ENCODE measurements around the gene STARD13. TPM values are rescaled to one million over a fixed set of nuclear protein-coding genes. Genes with fewer than 3 reads are reported as not detected.
A peak's percentile ranks its signal among the peaks of the same experiment; 100 is the strongest.

STARD13 gene
- total RNA-seq, 1 experiment from 2014 or later, result 9.4 TPM

- peak; percentile 62 for DNase-seq (ENCODE audit: low read depth)
Observed at GRCh38 chr13:33276570-33276969, 9.0 kb downstream of the STARD13 start.

DNA sequence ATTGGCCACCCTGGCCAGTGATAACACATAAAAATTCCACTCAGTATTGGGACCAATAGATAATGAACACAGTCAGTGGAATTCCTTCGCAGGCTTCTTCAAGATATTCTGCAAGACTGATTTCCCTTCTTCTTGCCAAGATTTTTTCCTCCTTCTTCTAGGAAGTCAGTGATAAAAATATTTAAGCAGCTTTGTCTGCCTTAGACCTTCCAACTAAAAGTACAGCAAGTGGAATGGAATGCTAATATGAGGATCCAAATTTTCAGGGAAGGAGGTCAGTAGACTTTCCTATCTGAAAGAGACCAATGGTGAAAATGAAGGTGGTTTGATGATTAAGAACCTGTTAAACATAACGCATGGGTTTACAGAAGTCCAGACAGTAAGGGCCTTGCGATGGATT lies 9.6 kb downstream of the STARD13 start:
- DNase-seq (ENCODE audit: low read depth), result peak; percentile 77

- peak; percentile 86 for DNase-seq (ENCODE audit: low read depth)
Observed at GRCh38 chr13:33274264-33274663, 11.3 kb downstream of the STARD13 start.

- peak; percentile 55 for DNase-seq (ENCODE audit: low read depth)
Observed at GRCh38 chr13:33272531-33273124, 12.9 kb downstream of the STARD13 start.

- DNase-seq (ENCODE audit: low read depth), result no peak
Observed at GRCh38 chr13:33271759-33272158, 13.8 kb downstream of the STARD13 start.

DNA sequence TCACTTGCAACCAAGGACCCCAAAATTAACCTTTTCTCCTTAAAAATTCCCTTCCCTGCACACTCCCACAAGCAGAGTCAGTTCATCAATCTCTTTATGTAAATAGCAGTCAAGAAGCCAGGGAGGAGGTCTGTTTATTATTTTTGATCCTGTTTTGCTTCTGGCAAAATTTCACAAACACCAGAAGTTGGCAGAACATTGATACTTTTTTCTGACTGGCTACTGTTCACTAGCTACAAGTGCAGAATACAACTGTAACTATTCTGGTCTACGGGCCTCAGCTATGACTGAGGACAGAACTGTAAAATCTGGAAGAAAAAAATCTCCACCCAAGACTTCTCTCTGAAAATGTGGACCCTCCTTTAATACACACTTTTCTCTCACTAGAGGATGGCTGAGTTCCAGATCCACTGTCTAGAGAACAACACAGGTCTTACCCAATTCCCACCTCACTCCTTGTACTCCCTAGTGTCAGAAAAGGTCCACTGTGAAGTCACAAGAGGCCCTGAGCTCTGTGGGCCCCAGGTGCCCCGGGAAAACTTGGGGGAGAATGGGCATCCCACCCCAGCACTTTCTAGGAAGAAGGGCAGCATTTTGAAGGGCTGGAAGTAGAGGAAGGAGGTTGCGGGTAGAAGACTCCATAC lies 14.5 kb downstream of the STARD13 start:
- DNase-seq (ENCODE audit: low read depth), result peak; percentile 71

GRCh38 chr13:33265607-33266006 lies 19.9 kb downstream of the STARD13 start:
- no peak for DNase-seq (ENCODE audit: low read depth)

- peak; percentile 26 for DNase-seq (ENCODE audit: low read depth)
Observed at GRCh38 chr13:33265133-33265532, 20.4 kb downstream of the STARD13 start.

DNA sequence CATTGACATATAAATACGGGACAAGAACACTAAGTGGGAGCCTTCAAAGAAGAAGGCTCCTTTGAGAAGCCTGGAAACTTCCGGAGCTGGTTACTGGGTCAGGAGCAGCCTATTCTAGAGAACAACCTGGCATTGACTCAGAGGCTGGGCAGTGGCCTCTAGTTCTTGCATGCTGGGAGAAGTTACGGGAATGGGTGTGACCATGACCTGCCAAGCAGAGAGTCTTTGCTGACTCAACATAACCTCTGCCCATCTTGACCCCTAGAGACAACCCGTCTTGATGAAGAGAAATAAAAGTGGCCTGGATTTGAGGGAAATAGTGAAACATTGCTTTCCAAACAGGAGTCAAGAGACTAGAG lies 21.0 kb downstream of the STARD13 start:
- DNase-seq (ENCODE audit: low read depth), result peak; percentile 54

DNA sequence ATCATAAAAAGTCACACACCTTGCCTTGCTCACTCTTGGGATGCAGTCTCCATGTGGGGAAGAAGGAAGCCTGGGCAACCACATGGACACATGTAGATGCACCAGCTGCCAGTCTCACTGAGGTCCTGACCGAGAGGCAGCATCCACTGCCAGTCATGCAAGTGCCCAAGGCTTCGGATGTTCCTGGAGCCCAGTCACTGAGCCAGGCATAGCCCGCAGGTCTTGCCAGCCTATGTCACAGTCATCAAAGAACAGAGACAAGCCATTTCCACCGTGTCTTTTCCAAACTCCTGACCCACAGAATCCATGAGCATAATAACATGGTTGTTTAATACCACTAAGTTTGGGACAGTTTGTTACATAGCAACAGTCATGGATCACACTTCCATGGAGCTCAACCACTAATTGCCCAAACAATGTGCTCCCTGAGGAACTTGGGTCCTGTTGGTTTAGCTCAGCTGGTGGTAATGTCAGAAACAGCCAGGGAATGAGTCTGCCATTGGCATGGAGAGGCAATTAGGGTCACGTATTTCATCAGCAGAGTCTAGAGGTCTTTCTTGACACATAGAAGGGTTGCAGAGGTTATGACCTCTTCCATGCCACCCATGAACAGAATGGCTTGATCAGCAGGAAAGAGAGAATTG lies 21.5 kb downstream of the STARD13 start:
- peak; percentile 84 for DNase-seq (ENCODE audit: low read depth)

GRCh38 chr13:33263484-33263883 lies 22.1 kb downstream of the STARD13 start:
- no peak for DNase-seq (ENCODE audit: low read depth)

- DNase-seq (ENCODE audit: low read depth), result peak; percentile 32
Observed at GRCh38 chr13:33262997-33263396, 22.6 kb downstream of the STARD13 start.

DNA sequence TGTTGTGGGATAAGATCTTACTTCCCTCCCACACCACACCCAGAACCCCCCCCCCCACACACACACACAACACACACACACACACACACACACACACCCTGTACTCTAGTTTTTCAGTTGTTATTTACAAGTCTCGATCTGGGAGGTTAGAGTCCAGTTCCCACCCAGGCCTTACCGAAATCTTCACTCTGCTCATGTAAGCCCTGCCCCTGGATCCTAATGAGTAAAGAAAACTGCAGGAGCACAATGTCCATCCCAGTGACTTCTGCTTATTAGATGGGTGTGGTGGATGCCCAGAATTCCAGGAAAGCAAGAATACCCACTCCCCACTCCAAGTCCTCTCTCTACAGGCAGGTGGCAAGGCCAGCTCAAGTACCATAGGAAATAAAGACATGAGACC lies 23.0 kb downstream of the STARD13 start:
- no peak for DNase-seq (ENCODE audit: low read depth)

DNA sequence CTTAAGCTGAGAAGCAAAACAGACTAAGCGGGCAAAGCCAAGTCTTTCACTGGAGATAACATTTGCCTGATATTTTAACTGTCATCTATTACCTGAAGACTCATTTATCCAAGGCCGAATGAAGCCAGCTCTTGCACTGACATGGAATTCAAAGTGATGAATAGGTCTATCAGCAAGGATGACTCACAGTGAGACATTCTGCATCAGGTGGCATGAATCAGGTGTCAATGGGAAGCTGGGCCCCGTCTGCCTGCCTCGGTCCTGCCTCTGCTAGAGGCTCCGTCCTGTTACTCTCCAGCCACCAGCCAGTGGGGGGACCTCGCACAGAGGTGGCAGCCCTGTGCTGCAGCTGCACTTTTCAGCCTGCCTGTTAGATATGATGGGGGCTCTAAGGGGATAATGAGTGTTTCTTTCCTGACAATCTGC lies 23.5 kb downstream of the STARD13 start:
- peak; percentile 86 for DNase-seq (ENCODE audit: low read depth)

DNA sequence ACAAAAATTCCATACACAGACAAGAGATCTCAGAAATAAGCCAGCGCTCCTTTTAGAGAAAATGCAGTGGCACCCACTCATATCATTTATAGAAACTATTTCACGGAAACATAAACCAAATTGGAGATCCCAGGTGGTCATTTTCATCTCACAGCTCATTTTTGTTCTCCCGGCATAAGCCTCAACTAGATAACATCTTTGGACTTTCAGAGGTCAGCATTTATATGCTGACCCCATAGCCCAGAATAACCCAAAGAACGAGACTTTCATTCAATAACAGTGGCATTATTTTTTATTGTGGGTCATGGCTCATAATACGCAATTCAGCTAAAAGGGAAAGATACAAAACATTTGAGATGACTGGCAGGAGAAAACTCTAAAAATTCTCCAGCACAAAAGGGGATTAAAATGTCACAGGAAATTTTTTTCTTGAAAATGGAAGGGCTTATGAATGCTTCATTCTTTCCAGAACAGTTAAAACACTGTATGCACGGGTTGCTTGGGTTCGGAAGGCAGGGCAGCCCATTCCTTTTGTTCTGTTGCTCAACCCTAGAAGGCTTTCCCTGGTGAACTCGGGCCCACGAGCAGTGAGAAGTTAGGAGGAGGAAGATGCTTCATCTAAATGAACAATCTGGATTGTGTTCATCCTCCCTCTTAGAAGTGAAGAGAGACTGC lies 24.0 kb downstream of the STARD13 start:
- DNase-seq (ENCODE audit: low read depth), result no peak

GRCh38 chr13:33260168-33261098 lies 25.1 kb downstream of the STARD13 start:
- peak; percentile 23 for DNase-seq (ENCODE audit: low read depth)

DNA sequence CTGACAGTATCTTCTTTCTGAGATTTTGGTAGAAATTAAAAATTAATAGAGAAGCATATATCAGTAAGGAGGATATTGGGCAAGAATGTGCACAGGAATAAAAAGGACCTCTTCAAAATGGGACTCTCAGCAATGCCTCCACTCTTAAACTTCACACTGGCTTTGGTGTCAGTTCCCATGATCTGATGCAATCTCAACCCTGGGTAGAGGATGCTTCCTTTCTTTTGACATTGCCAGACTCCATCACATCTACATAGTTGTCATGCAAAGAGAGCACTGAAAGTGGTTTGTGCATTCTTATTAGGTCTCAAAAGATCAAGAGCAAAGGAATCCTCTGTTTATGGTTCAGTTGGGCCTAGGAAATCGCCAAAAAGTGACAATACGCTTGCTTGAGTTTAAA lies 26.3 kb downstream of the STARD13 start:
- no peak for DNase-seq (ENCODE audit: low read depth)

GRCh38 chr13:33258808-33259193 lies 26.8 kb downstream of the STARD13 start:
- no peak for DNase-seq (ENCODE audit: low read depth)

DNA sequence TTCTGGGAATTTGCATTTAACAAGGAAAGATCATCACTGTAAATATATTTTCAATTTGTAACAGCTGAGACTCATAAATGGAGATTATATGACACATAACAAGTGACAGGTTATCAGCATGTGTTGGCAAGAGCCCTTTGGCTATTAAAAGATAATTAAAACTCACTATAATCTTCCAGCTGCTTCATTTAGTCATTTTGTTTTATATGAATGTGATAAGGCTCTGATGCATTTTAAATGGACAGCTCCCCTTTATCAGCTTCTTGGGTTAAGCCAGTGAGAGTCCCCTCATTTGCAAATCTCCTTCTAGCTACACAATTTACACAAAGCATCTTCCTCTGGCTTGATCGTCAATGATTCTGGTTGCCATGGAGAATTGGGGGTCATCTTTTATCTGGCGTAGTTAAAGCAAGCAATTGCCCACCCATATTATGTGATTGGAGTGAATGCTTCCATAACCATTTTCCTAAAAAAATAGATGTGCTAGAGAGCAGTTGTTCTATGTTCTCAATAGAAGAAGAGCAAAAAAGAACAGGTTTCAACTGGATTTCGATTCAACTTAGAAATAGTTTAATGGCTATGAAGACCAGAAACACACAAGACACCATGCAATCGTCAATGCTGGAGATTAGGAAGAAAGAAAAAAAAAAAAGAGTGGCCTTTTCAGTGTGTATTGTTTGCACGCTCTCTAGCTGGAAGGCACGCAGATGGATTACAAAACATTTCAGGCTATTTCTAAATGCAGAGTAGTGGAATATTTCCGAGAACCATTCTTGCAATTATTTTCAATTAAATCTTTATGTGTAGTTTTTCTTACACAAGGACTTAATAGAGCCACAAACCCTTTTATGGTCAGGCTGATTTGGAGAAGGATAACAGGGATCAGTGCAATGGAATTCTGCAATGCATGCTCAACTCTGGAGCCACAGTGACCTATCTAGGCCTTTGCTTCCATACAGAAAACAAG lies 27.4 kb downstream of the STARD13 start:
- no peak for DNase-seq (ENCODE audit: low read depth)

GRCh38 chr13:33256148-33256840 lies 29.3 kb downstream of the STARD13 start:
- peak; percentile 23 for DNase-seq (ENCODE audit: low read depth)
